HUDEP-2 (cell line): ENCODE results near the gene GPX4.
"Not testable (repeated sequence)": the region's sequence is repeated elsewhere in the genome, so short reads cannot be mapped to it uniquely, and the experiment has no call there.

Experiments used
- DNase-seq, 76 experiments: peaks; one replicate each; lab custom pipeline; 2025; ENCODE audit not compliant: unreplicated experiment in 76 of 76; lab: John Stamatoyannopoulos, UW

Gene GPX4

DNA sequence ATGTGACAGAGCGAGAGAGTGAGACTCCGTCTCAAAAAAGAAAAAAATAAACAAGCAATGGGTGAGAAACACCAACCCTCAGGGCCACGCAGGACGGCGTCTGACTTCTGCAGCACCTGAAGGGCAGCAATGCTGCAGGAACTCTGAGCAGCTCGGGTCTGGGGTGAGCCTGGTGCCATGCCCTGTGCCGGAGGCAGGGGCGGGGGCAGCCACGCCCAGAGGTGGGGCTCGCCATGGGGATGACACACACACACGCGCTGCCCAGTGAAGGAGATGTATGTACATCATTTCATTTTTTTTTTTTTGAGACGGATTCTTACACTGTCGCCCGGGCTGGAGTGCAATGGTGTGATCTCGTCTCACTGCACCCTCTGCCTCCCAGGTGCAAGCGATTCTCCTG is 24.3 kb downstream of the GPX4 start:
- peak in 35 of 76 experiments; percentile 4 to 62 (median 35) for DNase-seq

- not testable (repeated sequence) for DNase-seq
These were observed 25.3 kb downstream of the GPX4 start for GRCh38 chr19:1129084-1129483.

- DNase-seq = no peak
These were observed 25.7 kb downstream of the GPX4 start for GRCh38 chr19:1129535-1129934.

GRCh38 chr19:1130771-1131717 is 27.2 kb downstream of the GPX4 start:
- no peak for DNase-seq

DNA sequence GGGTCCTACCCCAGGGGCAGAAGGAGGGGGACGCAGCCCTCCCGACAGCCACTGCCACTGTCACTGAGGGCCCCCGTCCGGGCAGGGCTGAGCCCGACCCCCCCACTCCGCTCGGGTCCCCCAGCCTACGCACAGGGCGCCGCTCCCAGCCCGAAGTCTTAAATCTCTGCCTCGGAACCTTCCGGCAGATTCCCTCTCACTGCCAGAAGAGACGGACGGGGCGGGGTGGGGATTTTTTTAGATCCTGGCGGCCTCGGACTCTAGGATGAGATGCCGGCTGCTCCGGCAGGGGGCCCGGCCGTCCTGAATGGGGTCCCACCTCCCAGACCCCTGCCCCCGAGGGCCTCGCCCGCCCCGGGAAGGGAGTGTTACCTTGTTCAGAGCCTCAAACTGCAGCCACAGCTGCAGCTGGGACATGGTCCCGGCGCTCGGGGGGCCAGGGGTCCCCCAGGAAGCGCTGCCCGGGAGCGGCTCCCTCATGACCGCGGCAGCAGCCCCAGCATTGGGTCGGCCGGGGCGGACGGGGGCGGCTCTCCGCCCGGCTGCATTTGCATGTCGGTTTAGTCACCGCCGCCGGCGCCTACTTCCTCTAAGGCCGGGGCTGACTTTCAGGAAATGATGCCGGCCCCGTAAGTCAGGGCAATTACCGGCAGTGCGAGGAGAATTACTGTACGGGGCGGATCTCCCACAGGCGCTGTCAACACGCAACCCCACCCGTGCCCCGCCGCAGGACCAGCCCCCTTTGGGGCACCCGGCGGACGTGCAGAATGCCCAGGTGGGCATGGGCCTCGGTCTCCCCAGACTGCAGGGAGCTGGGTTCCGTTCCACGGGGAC is 28.1 kb downstream of the GPX4 start:
- peak in 50 of 76 experiments; percentile 12 to 69 (median 46) for DNase-seq

DNA sequence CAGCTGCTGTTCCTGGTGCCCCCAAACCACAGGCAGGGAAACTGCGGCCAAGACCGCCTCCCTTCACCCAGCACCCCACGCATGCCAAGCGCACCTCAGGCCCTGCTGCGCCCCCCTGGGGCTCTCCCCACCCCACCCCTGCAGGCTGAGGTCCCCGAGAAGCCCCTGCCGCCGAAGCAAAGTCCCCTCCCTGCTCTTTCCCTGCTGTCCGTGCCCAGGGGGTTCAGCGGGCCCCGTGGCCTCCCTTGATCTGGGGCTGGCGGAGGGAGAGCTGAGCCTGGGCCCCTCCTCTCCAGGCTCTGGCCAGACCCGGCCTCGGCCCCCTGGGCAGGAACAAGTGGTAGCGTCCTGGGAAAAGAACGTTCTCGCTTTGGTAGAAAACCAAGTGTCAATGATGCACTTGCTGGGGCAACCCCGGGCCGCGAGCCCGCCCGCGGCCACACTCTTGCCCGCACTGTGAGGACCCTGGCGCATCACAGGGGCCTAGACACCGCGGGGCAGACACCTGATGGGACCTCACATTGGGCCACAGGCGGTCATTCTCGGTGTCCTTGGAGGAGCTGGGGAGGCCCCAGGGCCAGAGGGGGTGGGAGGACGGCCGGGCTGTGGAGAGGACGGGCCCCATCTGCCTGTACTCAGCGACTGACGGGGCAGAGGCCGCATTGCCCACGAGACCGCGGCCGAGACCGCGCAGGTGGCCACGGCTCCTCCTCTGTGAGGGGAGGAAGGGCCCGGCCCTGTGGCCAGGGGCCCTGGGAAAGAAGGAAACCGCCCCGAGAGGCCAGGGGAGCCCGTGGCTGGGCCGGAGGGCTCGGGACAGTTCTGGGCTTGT is 29.0 kb downstream of the GPX4 start:
- no peak for DNase-seq

DNA sequence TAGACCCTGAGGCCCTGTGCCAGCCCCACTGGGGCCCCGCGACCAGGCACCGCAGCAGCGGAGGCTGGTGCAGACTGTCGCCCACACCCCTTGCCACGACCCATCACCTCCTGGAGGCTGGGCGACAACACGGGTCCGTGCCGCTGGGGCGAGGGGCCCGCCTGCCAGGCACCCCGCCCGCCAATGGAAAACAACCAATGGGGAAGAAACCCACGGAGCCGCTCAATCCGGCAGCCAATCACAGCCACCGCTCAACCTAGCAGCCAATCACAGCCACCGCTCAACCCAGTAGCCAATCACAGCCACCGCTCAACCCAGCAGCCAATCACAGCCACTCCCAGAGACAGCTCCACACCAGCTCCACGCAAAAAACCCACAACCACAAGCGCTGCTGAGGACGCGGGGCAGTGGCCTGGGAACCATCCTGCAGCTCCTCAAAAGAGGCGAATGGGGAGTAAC is 29.7 kb downstream of the GPX4 start:
- DNase-seq = peak in 4 of 76 experiments; percentile 18 to 27 (median 25)

DNA sequence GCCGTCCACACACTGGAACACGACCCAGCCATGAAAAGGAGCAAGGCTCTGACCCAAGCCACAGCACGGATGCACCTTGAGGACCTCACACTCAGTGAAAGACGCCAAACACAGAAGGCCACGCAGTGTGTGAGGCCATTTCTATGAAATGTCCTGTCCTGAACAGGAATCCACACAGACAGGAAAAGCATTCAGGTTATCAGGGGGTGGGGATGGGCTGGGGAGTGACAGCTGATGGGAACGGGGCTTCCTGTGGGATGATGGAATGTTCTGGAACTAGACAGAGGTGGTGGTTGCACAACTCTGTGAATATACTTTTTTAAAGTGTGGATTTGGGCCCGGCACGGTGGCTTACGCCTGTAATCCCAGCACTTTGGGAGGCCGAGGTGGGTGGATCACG is 30.6 kb downstream of the GPX4 start:
- no peak for DNase-seq

GRCh38 chr19:1135454-1135853 is 31.7 kb downstream of the GPX4 start:
- no peak for DNase-seq

DNA sequence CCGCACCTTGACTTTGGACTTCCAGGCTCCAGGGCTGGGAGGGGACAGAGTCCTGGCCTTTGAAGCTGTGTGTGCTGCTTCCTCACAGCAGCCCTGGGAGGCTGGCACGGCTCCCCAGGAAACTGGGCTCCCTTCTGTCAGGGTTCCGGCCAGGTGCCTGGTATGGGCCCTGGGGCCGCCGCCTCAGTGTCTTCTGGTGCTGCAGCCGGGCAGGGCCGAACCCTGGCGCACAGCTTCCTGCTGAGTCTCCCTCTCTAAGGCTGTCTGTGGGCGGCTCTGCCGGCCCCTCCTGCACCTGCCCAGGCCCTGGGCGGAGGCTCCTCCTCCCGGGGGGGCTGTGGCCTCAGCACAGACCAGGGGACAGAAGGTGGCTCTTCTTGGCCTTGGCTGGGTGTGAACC is 32.4 kb downstream of the GPX4 start:
- no peak for DNase-seq

DNA sequence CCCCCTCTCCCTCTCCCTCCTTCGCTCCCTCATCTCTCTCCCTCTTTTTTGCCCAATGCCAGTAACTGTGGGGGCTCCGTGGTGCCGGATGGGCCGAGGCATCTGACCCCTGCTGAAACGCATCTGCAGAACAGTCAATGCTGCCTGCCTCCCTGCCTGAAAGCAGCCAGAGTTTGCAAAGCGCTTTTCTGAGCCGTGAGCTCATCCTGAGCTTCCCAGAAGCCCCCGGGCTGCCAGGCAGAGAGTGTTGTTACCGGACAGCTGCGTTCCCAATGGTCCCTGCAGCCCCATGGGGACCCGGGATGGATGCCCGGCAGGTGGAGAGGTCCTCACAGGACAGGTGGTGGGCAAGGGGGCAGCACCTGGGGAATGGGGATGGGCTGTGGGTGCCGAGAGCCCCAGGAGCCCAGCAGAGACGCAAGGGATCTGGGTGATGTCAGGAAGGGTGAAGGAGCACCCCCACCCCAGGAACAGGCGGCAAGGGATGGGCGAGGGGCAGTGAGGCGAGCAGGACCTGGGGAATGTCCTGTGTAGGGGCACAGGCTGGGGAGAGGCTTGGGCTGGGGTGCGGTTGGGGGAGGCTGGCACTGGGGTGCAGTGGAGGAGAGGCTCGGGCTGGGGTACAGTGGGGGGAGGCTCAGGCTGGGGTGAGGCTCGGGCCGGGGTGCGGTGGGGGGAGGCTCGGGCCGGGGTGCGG is 33.0 kb downstream of the GPX4 start:
- DNase-seq = no peak

- no peak for DNase-seq
These were observed 34.3 kb downstream of the GPX4 start for GRCh38 chr19:1138121-1138520.

- no peak for DNase-seq
These were observed 35.3 kb downstream of the GPX4 start for GRCh38 chr19:1139126-1139525.

GRCh38 chr19:1140272-1141027 is 36.7 kb downstream of the GPX4 start:
- no peak for DNase-seq

GRCh38 chr19:1141944-1142343 is 38.1 kb downstream of the GPX4 start:
- DNase-seq = no peak

- no peak for DNase-seq
These were observed 40.1 kb downstream of the GPX4 start for GRCh38 chr19:1143828-1144399.

GRCh38 chr19:1144741-1145140 is 40.9 kb downstream of the GPX4 start:
- no peak for DNase-seq

GRCh38 chr19:1145635-1146411 is 42.0 kb downstream of the GPX4 start:
- no peak for DNase-seq
